ENCODE results near the gene EMID1.

The EMID1 gene

DNA sequence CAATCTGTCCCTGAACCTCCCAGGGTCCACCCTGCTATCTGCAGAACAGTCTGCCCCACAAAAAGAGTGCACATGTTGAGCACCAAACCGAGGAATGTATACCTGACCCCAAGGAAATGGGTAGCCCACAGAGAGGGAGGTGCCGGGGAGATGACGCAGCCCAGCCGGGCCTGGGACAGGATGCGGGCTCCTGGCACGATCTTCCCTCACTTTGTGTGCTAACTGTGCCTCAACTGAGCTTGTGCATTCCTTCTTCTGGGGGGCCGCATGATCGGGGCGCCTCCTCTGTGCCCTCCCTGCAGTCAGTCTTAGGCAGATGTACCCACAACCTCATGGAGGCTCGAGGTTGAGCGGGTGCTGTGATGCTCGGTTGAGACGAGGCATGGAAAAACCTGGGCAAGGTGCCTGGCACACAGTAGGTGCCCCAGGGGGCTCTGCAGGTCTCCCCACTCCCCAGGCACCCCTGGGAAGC lies 103.1 kb downstream of the EMID1 start:
- TF ChIP-seq SIN3A (IDR thresholded peaks at IDR 0.05; ENCODE audit: borderline replicate concordance, insufficient read depth, low read length) (no peak), TAF1 (IDR thresholded peaks at IDR 0.05; ENCODE audit: borderline replicate concordance, insufficient read depth, low read length) (no peak), FOXP2 (optimal IDR thresholded peaks at IDR 0.05; ENCODE audit: borderline replicate concordance, extremely low read depth, extremely low read length, insufficient read depth) (no peak), POLR2AphosphoS5 (IDR thresholded peaks at IDR 0.05; ENCODE audit: low read depth, low read length) (no peak)
- TF ChIP-seq, protein P1, sequence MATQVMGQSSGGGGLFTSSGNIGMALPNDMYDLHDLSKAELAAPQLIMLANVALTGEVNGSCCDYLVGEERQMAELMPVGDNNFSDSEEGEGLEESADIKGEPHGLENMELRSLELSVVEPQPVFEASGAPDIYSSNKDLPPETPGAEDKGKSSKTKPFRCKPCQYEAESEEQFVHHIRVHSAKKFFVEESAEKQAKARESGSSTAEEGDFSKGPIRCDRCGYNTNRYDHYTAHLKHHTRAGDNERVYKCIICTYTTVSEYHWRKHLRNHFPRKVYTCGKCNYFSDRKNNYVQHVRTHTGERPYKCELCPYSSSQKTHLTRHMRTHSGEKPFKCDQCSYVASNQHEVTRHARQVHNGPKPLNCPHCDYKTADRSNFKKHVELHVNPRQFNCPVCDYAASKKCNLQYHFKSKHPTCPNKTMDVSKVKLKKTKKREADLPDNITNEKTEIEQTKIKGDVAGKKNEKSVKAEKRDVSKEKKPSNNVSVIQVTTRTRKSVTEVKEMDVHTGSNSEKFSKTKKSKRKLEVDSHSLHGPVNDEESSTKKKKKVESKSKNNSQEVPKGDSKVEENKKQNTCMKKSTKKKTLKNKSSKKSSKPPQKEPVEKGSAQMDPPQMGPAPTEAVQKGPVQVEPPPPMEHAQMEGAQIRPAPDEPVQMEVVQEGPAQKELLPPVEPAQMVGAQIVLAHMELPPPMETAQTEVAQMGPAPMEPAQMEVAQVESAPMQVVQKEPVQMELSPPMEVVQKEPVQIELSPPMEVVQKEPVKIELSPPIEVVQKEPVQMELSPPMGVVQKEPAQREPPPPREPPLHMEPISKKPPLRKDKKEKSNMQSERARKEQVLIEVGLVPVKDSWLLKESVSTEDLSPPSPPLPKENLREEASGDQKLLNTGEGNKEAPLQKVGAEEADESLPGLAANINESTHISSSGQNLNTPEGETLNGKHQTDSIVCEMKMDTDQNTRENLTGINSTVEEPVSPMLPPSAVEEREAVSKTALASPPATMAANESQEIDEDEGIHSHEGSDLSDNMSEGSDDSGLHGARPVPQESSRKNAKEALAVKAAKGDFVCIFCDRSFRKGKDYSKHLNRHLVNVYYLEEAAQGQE (IDR thresholded peaks at IDR 0.05; ENCODE audit: insufficient read depth in 1 of 2, low read depth in 2 of 2, low read length in 2 of 2) = no peak
